IMR-90 (cell line): Measurements from ENCODE around the gene BTC. TPM values are rescaled to one million over a fixed set of nuclear protein-coding genes. Genes with fewer than 3 reads are reported as not detected.

Experiments used
- ATAC-seq: fragments of 200-7000 bp; cut with Tn5 transposase; 2 replicates; pipeline ENCODE4 v1.9.1; 2020; ENCODE audit warnings: low read depth, mild to moderate bottlenecking, moderate library complexity
- BruUV-seq: library from RNA; stranded (reverse); fragments of 400-500 nt; replicated peaks from 2 replicates; lab custom pipeline; 2021; lab: Mats Ljungman, UMichigan
- CTCF ChIA-PET: fragments of 300-600 bp; formaldehyde crosslinking; extraction: SDS; loops from one replicate; lab custom pipeline; 2021; ENCODE audit warnings: antibody characterized with exemption; lab: Yijun Ruan, JAX
- POLR2A ChIA-PET: fragments of 300-600 bp; sonication (Branson Sonifier 250); formaldehyde crosslinking; loops from one replicate; lab custom pipeline; 2022; ENCODE audit warnings: antibody characterized with exemption; ENCODE audit not compliant: unreplicated experiment; lab: Charles Lee
- DNase-seq: peaks from one replicate; pipeline ENCODE4 v3.0.0; 2013
- H2AFZ ChIP-seq: replicated peaks from 2 replicates; pipeline ENCODE3; 2013; ENCODE audit warnings: low read length, mild to moderate bottlenecking; ENCODE audit not compliant: poor library complexity
- H2AK5ac ChIP-seq: 2 replicates; pipeline ENCODE4 v1.6.1; 2013; ENCODE audit warnings: low read depth, low read length, inconsistent platforms
- H2AK9ac ChIP-seq: replicated peaks from 2 replicates; pipeline ENCODE3; 2013; ENCODE audit warnings: mild to moderate bottlenecking, low read depth, low read length, moderate library complexity; ENCODE audit not compliant: poor library complexity
- H2BK120ac ChIP-seq: 2 replicates; pipeline ENCODE4 v1.6.1; 2013; ENCODE audit warnings: low read depth, low read length, inconsistent platforms
- H2BK15ac ChIP-seq: 3 replicates; pipeline ENCODE4 v1.6.1; 2013; ENCODE audit warnings: low read depth, low read length, inconsistent platforms
- H2BK20ac ChIP-seq: 2 replicates; pipeline ENCODE4 v1.6.1; 2013; ENCODE audit warnings: low read depth, mild to moderate bottlenecking, inconsistent platforms, low read length, moderate library complexity
- H2BK5ac ChIP-seq: 2 replicates; pipeline ENCODE4 v1.6.1; 2013; ENCODE audit warnings: mild to moderate bottlenecking, low read depth, low read length, inconsistent platforms; ENCODE audit not compliant: poor library complexity, severe bottlenecking
- H3K14ac ChIP-seq: replicated peaks from 2 replicates; pipeline ENCODE4 v1.6.1; 2013; ENCODE audit warnings: low read depth, low read length, inconsistent platforms
- H3K18ac ChIP-seq: 2 replicates; pipeline ENCODE4 v1.6.1; 2013; ENCODE audit warnings: low read depth, low read length, control low read depth
- H3K23ac ChIP-seq: 2 replicates; pipeline ENCODE4 v1.6.1; 2013; ENCODE audit warnings: low read depth, low read length, inconsistent platforms
- H3K27ac ChIP-seq: 2 replicates; pipeline ENCODE4 v1.5.1; 2013; ENCODE audit warnings: mild to moderate bottlenecking, control low read depth, low read length; ENCODE audit not compliant: insufficient read depth
- H3K27me3 ChIP-seq: 2 replicates; pipeline ENCODE4 v1.6.1; 2013; ENCODE audit warnings: low read length; ENCODE audit not compliant: control insufficient read depth, insufficient read depth
- H3K36me3 ChIP-seq: 2 replicates; pipeline ENCODE4 v1.6.1; 2013; ENCODE audit warnings: low read length, mixed read lengths; ENCODE audit not compliant: control insufficient read depth, insufficient read depth
- H3K4ac ChIP-seq: 2 replicates; pipeline ENCODE4 v1.6.1; 2013; ENCODE audit warnings: low read depth, low read length, inconsistent platforms
- H3K4me1 ChIP-seq: 2 replicates; pipeline ENCODE4 v1.6.1; 2013; ENCODE audit warnings: low read length, mixed read lengths; ENCODE audit not compliant: control insufficient read depth, insufficient read depth
- H3K4me2 ChIP-seq: 2 replicates; pipeline ENCODE4 v1.6.1; 2013; ENCODE audit warnings: low read depth, mild to moderate bottlenecking, control low read depth, low read length, moderate library complexity
- H3K4me3 ChIP-seq: 2 replicates; pipeline ENCODE4 v1.5.1; 2013; ENCODE audit warnings: low read depth, mild to moderate bottlenecking, control low read depth, low read length, moderate library complexity; ENCODE audit not compliant: insufficient read depth
- H3K56ac ChIP-seq: 2 replicates; pipeline ENCODE4 v1.6.1; 2013; ENCODE audit warnings: low read length, inconsistent platforms; ENCODE audit not compliant: insufficient read depth; ENCODE audit errors: extremely low read depth
- H3K79me1 ChIP-seq, 2 experiments: 2 replicates each; pipeline ENCODE4 v1.6.1; 2013; ENCODE audit warnings: low read length in 2 of 2, inconsistent platforms in 1 of 2, low read depth in 1 of 2
- H3K9ac ChIP-seq: 2 replicates; pipeline ENCODE4 v1.6.1; 2013; ENCODE audit warnings: low read depth, low read length, control low read depth
- H3K9me1 ChIP-seq: 2 replicates; pipeline ENCODE4 v1.6.1; 2013; ENCODE audit warnings: low read length, inconsistent platforms; ENCODE audit not compliant: insufficient read depth
- H3K9me3 ChIP-seq: 2 replicates; pipeline ENCODE4 v1.6.1; 2013; ENCODE audit warnings: low read length; ENCODE audit not compliant: control insufficient read depth, insufficient read depth
- H4K20me1 ChIP-seq: 2 replicates; pipeline ENCODE4 v1.6.1; 2013; ENCODE audit warnings: low read length, inconsistent platforms; ENCODE audit not compliant: insufficient read depth
- H4K5ac ChIP-seq: 2 replicates; pipeline ENCODE4 v1.6.1; 2013; ENCODE audit warnings: mild to moderate bottlenecking, low read depth, low read length, control low read depth
- H4K8ac ChIP-seq, 2 experiments: 2 replicates each; pipeline ENCODE4 v1.6.1; 2013; ENCODE audit warnings: low read depth in 2 of 2, low read length in 2 of 2, control low read depth in 1 of 2, inconsistent platforms in 1 of 2
- H4K91ac ChIP-seq: 2 replicates; pipeline ENCODE4 v1.6.1; 2013; ENCODE audit warnings: low read depth, low read length, inconsistent platforms; ENCODE audit not compliant: insufficient read depth
- CEBPB ChIP-seq: IDR thresholded peaks from 2 replicates; pipeline ENCODE4 v1.6.1; 2012; ENCODE audit warnings: low read depth, low read length, improper control_type of control experiment
- CHD1 ChIP-seq: IDR thresholded peaks from 2 replicates; pipeline ENCODE4 v1.6.1; 2012; ENCODE audit warnings: low read depth, low read length, improper control_type of control experiment
- MAFK ChIP-seq: IDR thresholded peaks from 2 replicates; pipeline ENCODE4 v1.6.1; 2012; ENCODE audit warnings: low read depth, low read length, improper control_type of control experiment
- MAZ ChIP-seq: IDR thresholded peaks from 2 replicates; pipeline ENCODE4 v1.6.1; 2012; ENCODE audit warnings: low read depth, mild to moderate bottlenecking, low read length, improper control_type of control experiment, moderate library complexity, borderline replicate concordance
- MXI1 ChIP-seq: IDR thresholded peaks from 2 replicates; pipeline ENCODE4 v1.6.1; 2012; ENCODE audit warnings: low read depth, mild to moderate bottlenecking, low read length, moderate library complexity, borderline replicate concordance
- NFE2L2 ChIP-seq: fragments of 150-350 bp; IDR thresholded peaks from 2 replicates; pipeline ENCODE4 v1.6.1; 2016; ENCODE audit warnings: low read depth, mild to moderate bottlenecking, low read length
- POLR2A ChIP-seq: IDR thresholded peaks from 2 replicates; pipeline ENCODE4 v1.6.1; 2012; ENCODE audit warnings: mild to moderate bottlenecking, low read depth, low read length
- RCOR1 ChIP-seq: IDR thresholded peaks from 2 replicates; pipeline ENCODE4 v1.6.1; 2012; ENCODE audit warnings: mild to moderate bottlenecking, low read length, improper control_type of control experiment; ENCODE audit not compliant: insufficient replicate concordance
- WGBS, 2 experiments: methylation state at CpG; one replicate each; pipeline versions ENCODE4 v1.1.5 to v1.1.7; 2013; ENCODE audit warnings: missing lambda C conversion rate in 2 of 2; ENCODE audit not compliant: insufficient read length in 1 of 2; ENCODE audit errors: extremely low coverage in 2 of 2; 5-methylcytosine and 5-hydroxymethylcytosine counted together
- dilution Hi-C: fragments of 300-500 bp; cut with HindIII; formaldehyde crosslinking; loops from one replicate; pipeline ENCODE4 v1.14.3; 2018; ENCODE audit warnings: low sequenced_read_pairs; ENCODE audit not compliant: unreplicated experiment
- in situ Hi-C: fragments of 300-500 bp; cut with MboI; formaldehyde crosslinking; loops from 3 replicates; pipeline ENCODE4 v1.14.3; 2019; ENCODE audit warnings: low sequenced_read_pairs, inconsistent platforms, mixed read lengths
- intact Hi-C: fragments of 100-400 bp; cut with micrococcal nuclease; formaldehyde crosslinking; loops from 2 replicates; pipeline ENCODE4 v1.10.0; 2022
- polyA plus RNA-seq, 3 experiments: library from polyadenylated mRNA; depleted of rRNA; stranded (reverse); fragments of >200 nt; gene quantifications; 2 replicates each; pipeline ENCODE4 v1.2.3, GENCODE V29; 2012; ENCODE audit warnings: low replicate concordance in 1 of 3
- total RNA-seq: library from RNA; depleted of rRNA; stranded (reverse); fragments of >200 nt; gene quantifications from 2 replicates; pipeline ENCODE4 v1.2.3, GENCODE V29; 2012
- TF ChIP-seq, protein P1 (sequence below): conservative IDR thresholded peaks from 2 replicates; pipeline ENCODE4 v1.5.1; 2012; ENCODE audit warnings: mild to moderate bottlenecking, low read depth, low read length, improper control_type of control experiment
- TF ChIP-seq, protein P2 (sequence below): fragments of 150-350 bp; IDR thresholded peaks from 2 replicates; pipeline ENCODE4 v1.6.1; 2016; ENCODE audit warnings: low read depth, mild to moderate bottlenecking, low read length, moderate library complexity, borderline replicate concordance

Gene BTC
- total and polyA plus RNA-seq, 2 of the 4 experiments (the other 2 are of a cell fraction): not detected

DNA sequence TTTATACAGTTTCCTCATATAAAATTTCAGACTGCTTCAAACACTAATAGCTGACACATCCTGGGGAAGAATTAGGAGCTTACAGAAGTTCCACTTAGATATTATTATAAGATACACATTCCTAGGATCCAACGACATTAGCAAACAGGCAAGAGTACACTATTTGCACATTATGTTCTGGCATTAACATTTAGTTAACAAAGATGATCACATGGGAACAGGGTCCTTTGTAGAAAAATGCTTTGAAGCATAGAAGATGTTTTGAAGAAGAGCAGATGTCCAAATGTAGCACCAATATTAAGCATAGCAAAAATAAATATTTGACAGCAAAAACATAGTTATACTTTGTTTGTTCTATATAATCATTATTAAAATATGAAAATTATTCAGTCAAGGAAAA is 52.1 kb downstream of the BTC start:
- Histone ChIP-seq H3K4me2 (no peak overlapping the region), H4K91ac (no peak overlapping the region), H2AFZ (no peak overlapping the region), H2BK15ac (no peak overlapping the region), H3K23ac (no peak overlapping the region), H4K20me1 (no peaks in the 10 kb centered on the region), H2AK9ac (no peak overlapping the region), H3K4ac (no peak overlapping the region), H2BK5ac (no peak overlapping the region), H3K14ac (no peak overlapping the region), H3K9ac (no peak overlapping the region), H2BK20ac (no peak overlapping the region), H3K27me3 (peaks cover 2% of the 10 kb centered on the region; the same call in 1 of the 2 replicates), H4K5ac (no peak overlapping the region), H3K9me3 (no peaks in the 10 kb centered on the region), H4K8ac (no peak overlapping the region), H3K4me1 (no peaks in the 10 kb centered on the region), H2BK120ac (no peak overlapping the region), H3K18ac (no peak overlapping the region), H3K79me1 (no peaks in the 10 kb centered on the region), H3K9me1 (no peaks in the 10 kb centered on the region), H3K4me3 (no peak overlapping the region), H3K56ac (no peak overlapping the region), H3K36me3 (no peaks in the 10 kb centered on the region), H3K27ac (no peak overlapping the region), H2AK5ac (no peak overlapping the region)
- in situ Hi-C loops (no loop called here), dilution Hi-C loops (no loop called here), intact Hi-C loops (no loop called here)
- no CpG with 5 or more reads among the region's 1 CpG for WGBS, 2 experiments
- POLR2A ChIA-PET: no interaction called here
- CTCF ChIA-PET: no interaction called here
- DNase-seq (no peak), ATAC-seq (no peak)
- no TSS peak for BruUV-seq
- TF ChIP-seq MXI1: no peak
- no peak for TF ChIP-seq POLR2A
- no peak for TF ChIP-seq CHD1
- TF ChIP-seq RCOR1: no peak
- TF ChIP-seq, protein P1, sequence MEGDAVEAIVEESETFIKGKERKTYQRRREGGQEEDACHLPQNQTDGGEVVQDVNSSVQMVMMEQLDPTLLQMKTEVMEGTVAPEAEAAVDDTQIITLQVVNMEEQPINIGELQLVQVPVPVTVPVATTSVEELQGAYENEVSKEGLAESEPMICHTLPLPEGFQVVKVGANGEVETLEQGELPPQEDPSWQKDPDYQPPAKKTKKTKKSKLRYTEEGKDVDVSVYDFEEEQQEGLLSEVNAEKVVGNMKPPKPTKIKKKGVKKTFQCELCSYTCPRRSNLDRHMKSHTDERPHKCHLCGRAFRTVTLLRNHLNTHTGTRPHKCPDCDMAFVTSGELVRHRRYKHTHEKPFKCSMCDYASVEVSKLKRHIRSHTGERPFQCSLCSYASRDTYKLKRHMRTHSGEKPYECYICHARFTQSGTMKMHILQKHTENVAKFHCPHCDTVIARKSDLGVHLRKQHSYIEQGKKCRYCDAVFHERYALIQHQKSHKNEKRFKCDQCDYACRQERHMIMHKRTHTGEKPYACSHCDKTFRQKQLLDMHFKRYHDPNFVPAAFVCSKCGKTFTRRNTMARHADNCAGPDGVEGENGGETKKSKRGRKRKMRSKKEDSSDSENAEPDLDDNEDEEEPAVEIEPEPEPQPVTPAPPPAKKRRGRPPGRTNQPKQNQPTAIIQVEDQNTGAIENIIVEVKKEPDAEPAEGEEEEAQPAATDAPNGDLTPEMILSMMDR: no peak
- TF ChIP-seq NFE2L2: no peak
- TF ChIP-seq MAFK: no peak
- TF ChIP-seq, protein P2, sequence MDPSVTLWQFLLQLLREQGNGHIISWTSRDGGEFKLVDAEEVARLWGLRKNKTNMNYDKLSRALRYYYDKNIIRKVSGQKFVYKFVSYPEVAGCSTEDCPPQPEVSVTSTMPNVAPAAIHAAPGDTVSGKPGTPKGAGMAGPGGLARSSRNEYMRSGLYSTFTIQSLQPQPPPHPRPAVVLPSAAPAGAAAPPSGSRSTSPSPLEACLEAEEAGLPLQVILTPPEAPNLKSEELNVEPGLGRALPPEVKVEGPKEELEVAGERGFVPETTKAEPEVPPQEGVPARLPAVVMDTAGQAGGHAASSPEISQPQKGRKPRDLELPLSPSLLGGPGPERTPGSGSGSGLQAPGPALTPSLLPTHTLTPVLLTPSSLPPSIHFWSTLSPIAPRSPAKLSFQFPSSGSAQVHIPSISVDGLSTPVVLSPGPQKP: no peak
- TF ChIP-seq CEBPB: no peak
- no peak for TF ChIP-seq MAZ
